ENCODE results near the gene NEUROG1. TPM values are rescaled to one million over a fixed set of nuclear protein-coding genes. Genes with fewer than 3 reads are reported as not detected.

NEUROG1 gene
- total RNA-seq, 1 donor from 2014 or later, result 0.04 TPM

DNA sequence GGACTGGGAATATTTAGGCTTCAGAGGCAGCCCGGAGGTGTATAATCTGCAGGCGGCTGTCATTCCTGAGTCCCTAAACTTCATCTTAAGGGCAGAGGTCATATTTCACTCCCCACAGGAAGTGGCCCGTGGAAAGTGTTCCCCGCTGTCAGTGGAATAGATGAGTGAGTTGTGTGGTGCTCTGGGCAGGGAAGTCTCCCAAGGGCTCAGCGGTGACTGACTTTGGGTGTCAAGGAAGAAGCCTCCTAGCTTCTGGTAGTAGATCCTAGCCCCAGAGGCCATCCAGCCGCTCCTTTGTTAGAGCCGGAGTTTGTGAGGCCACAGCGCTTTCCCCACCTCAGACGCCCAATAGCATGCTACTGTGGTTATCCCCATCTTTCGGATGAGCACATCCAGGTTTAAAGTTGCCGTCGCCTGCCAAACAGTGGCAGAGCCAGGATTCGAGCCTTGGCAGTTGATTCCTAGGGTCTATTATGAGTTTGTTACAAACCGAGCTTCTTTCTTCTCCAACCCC lies 44.7 kb downstream of the NEUROG1 start:
- TF ChIP-seq, protein P1, sequence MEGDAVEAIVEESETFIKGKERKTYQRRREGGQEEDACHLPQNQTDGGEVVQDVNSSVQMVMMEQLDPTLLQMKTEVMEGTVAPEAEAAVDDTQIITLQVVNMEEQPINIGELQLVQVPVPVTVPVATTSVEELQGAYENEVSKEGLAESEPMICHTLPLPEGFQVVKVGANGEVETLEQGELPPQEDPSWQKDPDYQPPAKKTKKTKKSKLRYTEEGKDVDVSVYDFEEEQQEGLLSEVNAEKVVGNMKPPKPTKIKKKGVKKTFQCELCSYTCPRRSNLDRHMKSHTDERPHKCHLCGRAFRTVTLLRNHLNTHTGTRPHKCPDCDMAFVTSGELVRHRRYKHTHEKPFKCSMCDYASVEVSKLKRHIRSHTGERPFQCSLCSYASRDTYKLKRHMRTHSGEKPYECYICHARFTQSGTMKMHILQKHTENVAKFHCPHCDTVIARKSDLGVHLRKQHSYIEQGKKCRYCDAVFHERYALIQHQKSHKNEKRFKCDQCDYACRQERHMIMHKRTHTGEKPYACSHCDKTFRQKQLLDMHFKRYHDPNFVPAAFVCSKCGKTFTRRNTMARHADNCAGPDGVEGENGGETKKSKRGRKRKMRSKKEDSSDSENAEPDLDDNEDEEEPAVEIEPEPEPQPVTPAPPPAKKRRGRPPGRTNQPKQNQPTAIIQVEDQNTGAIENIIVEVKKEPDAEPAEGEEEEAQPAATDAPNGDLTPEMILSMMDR (IDR thresholded peaks at IDR 0.05; ENCODE audit: insufficient read depth, low read length, poor library complexity, severe bottlenecking), result no peak
- no peak overlapping the region for H3K4me3 ChIP-seq (ENCODE audit: low read depth, low read length)
- DNase-seq (ENCODE audit: low read depth), result no peak
- no peaks in the 10 kb centered on the region for H3K36me3 ChIP-seq (ENCODE audit: control insufficient read depth, insufficient read depth, low read length)
- peaks cover 47% of the 10 kb centered on the region for H3K27me3 ChIP-seq (ENCODE audit: control insufficient read depth, insufficient read depth, low read length)

DNA sequence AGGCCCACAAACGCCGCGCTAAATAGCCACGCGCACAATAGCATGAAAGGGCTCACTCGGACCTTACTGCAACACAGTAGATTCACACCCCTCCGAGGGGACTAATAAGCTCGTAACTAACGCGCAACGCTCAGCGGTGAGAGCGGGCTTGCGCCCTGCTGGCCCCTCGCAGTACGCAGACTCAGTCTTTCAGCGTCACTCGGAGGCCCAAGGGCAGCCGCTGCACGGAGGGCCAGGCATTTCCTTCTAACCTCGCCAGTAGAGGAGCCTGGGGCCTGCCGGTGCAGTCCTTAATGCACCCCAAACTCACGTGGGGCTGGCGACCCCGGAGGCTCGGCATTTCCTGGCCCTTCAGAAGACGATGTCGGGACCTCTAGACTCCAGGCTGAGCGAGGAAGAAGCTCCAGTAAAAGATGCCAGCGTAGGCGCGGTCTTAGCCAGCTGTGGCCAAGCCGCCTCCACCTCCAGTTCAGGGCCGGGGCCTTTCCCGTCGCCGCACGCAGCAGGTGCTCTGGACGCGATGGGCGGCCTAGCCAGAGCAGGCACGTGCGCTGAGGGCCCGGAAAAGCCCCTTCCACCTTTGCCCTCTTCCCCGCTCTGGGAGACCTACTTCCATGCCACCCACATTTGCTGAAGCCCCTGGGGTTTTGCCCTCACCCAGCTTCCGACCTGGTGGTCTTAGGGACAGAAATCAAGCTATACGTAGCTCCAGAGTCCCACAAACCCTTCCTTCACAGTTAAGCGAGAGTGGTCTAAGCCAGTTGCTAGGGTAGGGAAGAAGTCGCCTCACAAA lies 45.3 kb downstream of the NEUROG1 start:
- Histone ChIP-seq H3K27me3 (ENCODE audit: control insufficient read depth, insufficient read depth, low read length) (peaks cover 52% of the 10 kb centered on the region), H3K36me3 (ENCODE audit: control insufficient read depth, insufficient read depth, low read length) (no peaks in the 10 kb centered on the region), H3K4me3 (ENCODE audit: low read depth, low read length) (no peak overlapping the region)
- DNase-seq (ENCODE audit: low read depth), result no peak
- TF ChIP-seq, protein P1 (IDR thresholded peaks at IDR 0.05; ENCODE audit: insufficient read depth, low read length, poor library complexity, severe bottlenecking), result no peak

DNA sequence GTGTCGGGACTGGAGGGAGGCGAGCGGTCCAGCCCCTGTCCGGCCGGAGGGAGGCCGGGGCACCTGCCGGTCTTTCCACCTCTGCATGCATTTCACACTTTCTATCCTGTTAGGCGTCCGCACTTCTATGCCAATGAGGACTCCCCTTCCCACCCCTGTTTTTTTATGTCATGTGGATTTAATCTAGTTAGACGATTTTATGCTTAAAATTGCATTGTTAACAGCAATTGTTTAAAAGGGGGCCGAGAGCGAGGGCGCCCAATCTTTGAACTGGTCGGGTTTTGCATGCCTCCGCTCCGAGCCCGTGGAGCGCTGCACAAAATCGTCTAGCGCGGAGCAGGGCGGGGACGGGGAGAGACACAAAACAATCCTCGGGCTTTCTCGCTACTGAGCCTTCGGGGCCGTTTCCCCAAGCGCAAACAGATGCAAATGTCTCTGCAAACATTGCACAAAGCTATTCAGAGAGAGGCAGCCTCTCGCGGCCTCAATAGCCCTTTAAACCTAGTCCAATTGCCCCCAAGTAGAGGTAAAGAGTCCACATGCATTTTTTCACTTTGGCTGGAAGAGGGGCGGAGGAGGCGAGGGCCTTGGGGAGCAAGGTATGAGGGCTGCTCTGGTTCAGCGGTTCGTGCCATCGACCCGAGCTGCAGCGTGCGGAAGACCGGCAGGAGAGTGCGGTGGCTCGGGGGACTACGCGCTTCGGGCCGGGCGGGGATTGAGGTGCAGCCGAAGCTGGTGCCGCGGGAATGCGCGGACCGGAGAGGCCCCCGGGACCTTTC lies 46.1 kb downstream of the NEUROG1 start:
- H3K36me3 ChIP-seq (ENCODE audit: control insufficient read depth, insufficient read depth, low read length), result no peaks in the 10 kb centered on the region
- no peak for DNase-seq (ENCODE audit: low read depth)
- peak overlapping the region; percentile 31 for H3K4me3 ChIP-seq (ENCODE audit: low read depth, low read length)
- TF ChIP-seq, protein P1 (IDR thresholded peaks at IDR 0.05; ENCODE audit: insufficient read depth, low read length, poor library complexity, severe bottlenecking), result no peak
- H3K27me3 ChIP-seq (ENCODE audit: control insufficient read depth, insufficient read depth, low read length), result peaks cover 55% of the 10 kb centered on the region

DNA sequence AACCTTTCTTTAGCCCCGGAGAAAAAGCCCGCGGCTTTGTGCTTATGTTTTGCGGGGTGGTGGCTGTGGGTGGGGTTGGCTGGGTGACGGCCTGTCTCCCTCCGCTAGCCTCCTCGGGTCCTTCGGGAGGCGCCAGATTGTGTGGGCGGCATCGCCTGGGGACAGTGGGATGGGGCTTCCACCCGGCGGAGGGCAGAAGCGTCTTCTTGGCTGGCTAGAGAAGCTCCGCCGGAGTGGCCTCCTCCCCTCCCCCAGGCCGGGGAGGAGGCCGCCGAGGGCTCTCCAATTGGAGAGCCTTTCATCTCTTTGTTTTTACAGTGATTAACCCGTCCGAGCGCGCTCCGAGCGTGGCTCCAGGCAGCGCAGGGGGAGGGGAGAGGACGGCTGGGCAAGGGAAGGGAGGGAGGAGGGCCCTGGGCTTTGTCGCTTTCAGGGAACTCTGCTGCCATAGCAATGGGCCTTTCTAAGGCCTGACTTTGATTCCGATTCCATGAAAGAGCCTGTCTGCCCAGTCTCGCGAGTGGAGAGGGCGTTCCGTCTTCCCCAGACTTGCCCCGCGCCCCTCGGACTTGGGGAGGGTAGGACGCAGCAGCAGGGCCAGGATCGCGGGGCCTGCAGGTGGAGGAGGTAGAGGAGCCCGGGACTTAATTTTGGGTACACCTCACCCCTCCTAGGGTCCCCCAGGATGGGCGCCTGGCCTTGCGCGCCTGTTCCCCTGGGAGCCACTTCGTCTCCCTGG lies 46.9 kb downstream of the NEUROG1 start:
- H3K36me3 ChIP-seq (ENCODE audit: control insufficient read depth, insufficient read depth, low read length), result no peaks in the 10 kb centered on the region
- peak overlapping the region; percentile 31 for H3K4me3 ChIP-seq (ENCODE audit: low read depth, low read length)
- peaks cover 58% of the 10 kb centered on the region for H3K27me3 ChIP-seq (ENCODE audit: control insufficient read depth, insufficient read depth, low read length)
- TF ChIP-seq, protein P1 (IDR thresholded peaks at IDR 0.05; ENCODE audit: insufficient read depth, low read length, poor library complexity, severe bottlenecking), result no peak
- peak; percentile 21 for DNase-seq (ENCODE audit: low read depth)

GRCh38 chr5:135487839-135488514 lies 47.8 kb downstream of the NEUROG1 start:
- H3K4me3 ChIP-seq (ENCODE audit: low read depth, low read length), result no peak overlapping the region
- TF ChIP-seq, protein P1 (IDR thresholded peaks at IDR 0.05; ENCODE audit: insufficient read depth, low read length, poor library complexity, severe bottlenecking), result no peak
- H3K27me3 ChIP-seq (ENCODE audit: control insufficient read depth, insufficient read depth, low read length), result peaks cover 58% of the 10 kb centered on the region
- no peak for DNase-seq (ENCODE audit: low read depth)
- no peaks in the 10 kb centered on the region for H3K36me3 ChIP-seq (ENCODE audit: control insufficient read depth, insufficient read depth, low read length)
